ENCODE results near the gene ZNF518A.

ZNF518A gene

DNA sequence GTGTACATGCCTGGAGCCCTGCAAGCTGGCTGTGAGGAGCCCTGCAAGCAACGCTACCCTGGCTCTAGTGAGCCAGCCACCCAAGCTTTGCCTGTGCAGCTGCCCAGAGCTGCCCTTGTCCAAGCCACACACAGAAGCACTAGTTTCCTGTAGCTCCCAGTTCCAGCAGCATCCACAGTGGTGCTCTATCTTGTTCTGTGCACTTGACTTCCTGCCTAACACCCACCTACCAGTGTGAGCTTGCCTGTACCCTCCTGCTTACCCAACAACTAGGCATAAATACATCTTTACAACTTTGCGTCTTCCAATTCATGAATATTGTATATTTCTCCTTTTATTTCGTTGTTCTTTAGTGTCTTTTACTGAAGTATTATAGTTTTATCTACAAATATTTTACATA lies 32.2 kb upstream of the ZNF518A start:
- no peak for TF ChIP-seq EZH2phosphoT487 (IDR thresholded peaks at IDR 0.05; ENCODE audit: low read length)
- H3K4me1 ChIP-seq (ENCODE audit: low read length) = no peaks in the 10 kb centered on the region
- H3K9me3 ChIP-seq (replicated peaks; ENCODE audit: insufficient read depth, low read length) = no peaks in the 10 kb centered on the region
- H4K20me1 ChIP-seq (ENCODE audit: insufficient read depth, low read length) = no peaks in the 10 kb centered on the region
- H3K36me3 ChIP-seq (replicated peaks; ENCODE audit: insufficient read depth, low read length) = no peaks in the 10 kb centered on the region
- no peaks in the 10 kb centered on the region for H3K27me3 ChIP-seq (replicated peaks; ENCODE audit: insufficient read depth, low read length)
- H3K4me2 ChIP-seq (ENCODE audit: low read depth, low read length) = no peak overlapping the region
- no peaks in the 10 kb centered on the region for H3K9me2 ChIP-seq (replicated peaks; ENCODE audit: insufficient read depth, low read length)
- no peak for DNase-seq
- no peak overlapping the region for H3K9ac ChIP-seq (ENCODE audit: low read length)
- no peak overlapping the region for H2AFZ ChIP-seq (ENCODE audit: low read length)
- no peaks in the 10 kb centered on the region for H3K79me2 ChIP-seq (ENCODE audit: low read length)
- no peak overlapping the region for H3K4me3 ChIP-seq (ENCODE audit: low read length)
- no peak overlapping the region for H3K27ac ChIP-seq (ENCODE audit: low read length)
- no peaks in the 10 kb centered on the region for H3F3A ChIP-seq (ENCODE audit: insufficient read depth, low read length)

GRCh38 chr10:96107623-96108038 lies 22.5 kb upstream of the ZNF518A start:
- Histone ChIP-seq H3F3A (ENCODE audit: insufficient read depth, low read length) (no peaks in the 10 kb centered on the region), H3K4me3 (ENCODE audit: low read length) (no peak overlapping the region), H3K9me2 (replicated peaks; ENCODE audit: insufficient read depth, low read length) (no peaks in the 10 kb centered on the region), H3K4me2 (ENCODE audit: low read depth, low read length) (no peak overlapping the region), H4K20me1 (ENCODE audit: insufficient read depth, low read length) (no peaks in the 10 kb centered on the region), H3K27me3 (replicated peaks; ENCODE audit: insufficient read depth, low read length) (no peaks in the 10 kb centered on the region), H3K36me3 (replicated peaks; ENCODE audit: insufficient read depth, low read length) (no peaks in the 10 kb centered on the region), H3K27ac (ENCODE audit: low read length) (no peak overlapping the region), H3K4me1 (ENCODE audit: low read length) (peaks cover 8% of the 10 kb centered on the region; the same call in 1 of the 2 replicates), H3K9ac (ENCODE audit: low read length) (no peak overlapping the region), H3K79me2 (ENCODE audit: low read length) (no peaks in the 10 kb centered on the region), H2AFZ (ENCODE audit: low read length) (no peak overlapping the region), H3K9me3 (replicated peaks; ENCODE audit: insufficient read depth, low read length) (no peaks in the 10 kb centered on the region)
- no peak for TF ChIP-seq CTCF (IDR thresholded peaks at IDR 0.05; ENCODE audit: low read length)
- DNase-seq = no peak

GRCh38 chr10:96112531-96112930 lies 17.6 kb upstream of the ZNF518A start:
- no peak for DNase-seq

More at GRCh38 chr10:96112531-96112930, 17.6 kb upstream of the ZNF518A start:
- Histone ChIP-seq H3K4me3 (ENCODE audit: low read length) (no peak overlapping the region), H3F3A (ENCODE audit: insufficient read depth, low read length) (no peaks in the 10 kb centered on the region), H3K9me2 (replicated peaks; ENCODE audit: insufficient read depth, low read length) (no peaks in the 10 kb centered on the region), H3K27ac (ENCODE audit: low read length) (no peak overlapping the region), H3K4me1 (ENCODE audit: low read length) (peaks cover 8% of the 10 kb centered on the region; the same call in 1 of the 2 replicates), H3K27me3 (replicated peaks; ENCODE audit: insufficient read depth, low read length) (no peaks in the 10 kb centered on the region), H2AFZ (ENCODE audit: low read length) (no peak overlapping the region), H3K36me3 (replicated peaks; ENCODE audit: insufficient read depth, low read length) (no peaks in the 10 kb centered on the region), H3K4me2 (ENCODE audit: low read depth, low read length) (no peak overlapping the region), H3K9ac (ENCODE audit: low read length) (no peak overlapping the region), H4K20me1 (ENCODE audit: insufficient read depth, low read length) (no peaks in the 10 kb centered on the region), H3K79me2 (ENCODE audit: low read length) (no peaks in the 10 kb centered on the region), H3K9me3 (replicated peaks; ENCODE audit: insufficient read depth, low read length) (no peaks in the 10 kb centered on the region)
- TF ChIP-seq EZH2phosphoT487 (IDR thresholded peaks at IDR 0.05; ENCODE audit: low read length) (no peak), EZH2 (optimal IDR thresholded peaks at IDR 0.05; ENCODE audit: low read depth, low read length) (no peak), CTCF (IDR thresholded peaks at IDR 0.05; ENCODE audit: low read length) (no peak)

Measured in MM.1S (cell line).